Activated CD4-positive, alpha-beta memory T cell treated with anti-CD3 and anti-CD28 coated beads, Interleukin-2, amount 10 ng/mL, durations not matched to agents 7 days and 5 days (primary cell): ENCODE measurements around the gene XRCC3. TPM values are rescaled to one million over a fixed set of nuclear protein-coding genes. Genes with fewer than 3 reads are reported as not detected.
"Not testable (repeated sequence)": the region's sequence is repeated elsewhere in the genome, so short reads cannot be mapped to it uniquely, and the experiment has no call there.

Experiments used
- CTCF ChIA-PET: fragments of 350-600 bp; sonication (Branson Sonifier 250); formaldehyde crosslinking; loops from one replicate; lab custom pipeline; 2021; ENCODE audit warnings: antibody characterized with exemption, inconsistent platforms; lab: Charles Lee
- POLR2A ChIA-PET: fragments of 350-600 bp; sonication (Branson Sonifier 250); formaldehyde crosslinking; loops from one replicate; lab custom pipeline; 2021; ENCODE audit warnings: antibody characterized with exemption; lab: Charles Lee
- DNase-seq: peaks from one replicate; pipeline ENCODE4 v3.0.0-alpha.2; 2020
- H3K27ac Mint-ChIP-seq: one replicate; pipeline ENCODE4 v1.8.0; 2021; ENCODE audit warnings: mild to moderate bottlenecking, mixed read lengths
- H3K27me3 Mint-ChIP-seq: one replicate; pipeline ENCODE4 v1.8.0; 2021; ENCODE audit warnings: mixed read lengths
- H3K36me3 Mint-ChIP-seq: one replicate; pipeline ENCODE4 v1.8.0; 2021; ENCODE audit warnings: low read depth, mixed read lengths
- H3K4me1 Mint-ChIP-seq: one replicate; pipeline ENCODE4 v1.8.0; 2021; ENCODE audit warnings: mixed read lengths
- H3K4me3 Mint-ChIP-seq: one replicate; pipeline ENCODE4 v1.8.0; 2021; ENCODE audit warnings: mild to moderate bottlenecking, mixed read lengths
- H3K9me3 Mint-ChIP-seq: one replicate; pipeline ENCODE4 v1.8.0; 2021; ENCODE audit warnings: mixed read lengths
- total RNA-seq, 2 experiments: library from RNA; stranded (reverse); gene quantifications; one replicate each; pipeline ENCODE4 v1.2.3, GENCODE V29; 2021

The XRCC3 gene
- total RNA-seq, 2 experiments from 2014 or later: 35.9 to 39.6 TPM

DNA sequence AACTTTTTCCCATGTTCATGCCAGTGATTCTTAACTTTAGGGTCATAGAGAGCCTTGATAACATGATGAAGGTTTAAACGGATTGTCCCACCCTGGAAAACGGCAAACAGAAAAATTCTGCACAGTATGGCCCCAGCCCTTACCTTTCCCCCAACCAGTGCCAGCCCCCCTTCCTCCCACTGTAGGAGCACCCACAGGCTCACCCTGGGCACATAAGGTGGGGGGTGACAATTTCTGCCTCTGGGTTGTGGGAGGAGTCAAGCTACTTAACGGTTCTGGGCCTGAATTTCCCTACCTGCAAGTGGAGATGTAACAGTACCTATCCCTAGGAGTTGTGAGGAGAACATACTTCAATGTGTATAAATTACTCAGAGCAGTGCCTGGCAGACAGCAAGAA lies 18.0 kb downstream of the XRCC3 start:
- Mint-ChIP-seq H3K27me3 (no peaks in the 10 kb centered on the region), H3K9me3 (no peaks in the 10 kb centered on the region), H3K36me3 (peaks cover 30% of the 10 kb centered on the region), H3K27ac (peak overlapping the region; percentile 26), H3K4me1 (peaks cover 6% of the 10 kb centered on the region), H3K4me3 (no peak overlapping the region)
- CTCF ChIA-PET: no interaction called here
- no peak for DNase-seq
- POLR2A ChIA-PET: no interaction called here

DNA sequence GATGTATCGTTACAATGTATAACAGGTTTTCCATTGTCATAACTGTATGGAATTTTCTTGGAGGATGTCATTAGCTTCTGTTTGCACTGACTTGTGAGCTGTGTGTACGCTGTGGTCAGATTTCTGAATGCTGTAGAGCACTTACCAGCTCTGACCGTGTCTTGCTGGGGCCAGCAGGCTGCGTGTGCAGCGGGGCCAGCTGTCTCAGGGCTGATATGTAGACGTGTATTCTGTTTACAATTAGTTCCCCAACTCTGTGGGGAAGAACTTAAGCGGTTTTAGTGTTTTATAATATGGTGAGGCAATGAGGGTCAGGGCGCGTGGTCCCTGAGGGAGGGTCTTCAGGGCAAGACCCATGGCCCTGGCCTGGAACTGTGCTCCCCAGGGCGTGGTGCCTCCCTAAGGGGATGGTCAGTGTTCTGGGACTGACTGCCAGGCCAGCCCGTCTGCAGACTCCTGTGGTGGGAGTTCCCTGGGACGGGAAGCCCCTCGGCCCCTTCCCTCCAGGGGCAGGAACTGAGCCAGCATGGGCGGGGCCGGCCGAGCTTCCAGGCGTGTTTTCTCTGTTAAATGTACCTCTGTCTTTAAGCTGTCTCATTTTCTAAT lies 18.7 kb downstream of the XRCC3 start:
- H3K27ac Mint-ChIP-seq: no peak overlapping the region
- H3K36me3 Mint-ChIP-seq: peaks cover 25% of the 10 kb centered on the region
- no peak overlapping the region for H3K4me3 Mint-ChIP-seq
- H3K9me3 Mint-ChIP-seq: no peaks in the 10 kb centered on the region
- ChIA-PET POLR2A (no interaction called here), CTCF (interaction anchor here (0.6 kb wide), 1 partner anchor 19 kb away, joined by 4 read pairs; no protein-coding TSS in a partner anchor)
- peaks cover 6% of the 10 kb centered on the region for H3K4me1 Mint-ChIP-seq
- H3K27me3 Mint-ChIP-seq: no peaks in the 10 kb centered on the region
- DNase-seq: no peak

DNA sequence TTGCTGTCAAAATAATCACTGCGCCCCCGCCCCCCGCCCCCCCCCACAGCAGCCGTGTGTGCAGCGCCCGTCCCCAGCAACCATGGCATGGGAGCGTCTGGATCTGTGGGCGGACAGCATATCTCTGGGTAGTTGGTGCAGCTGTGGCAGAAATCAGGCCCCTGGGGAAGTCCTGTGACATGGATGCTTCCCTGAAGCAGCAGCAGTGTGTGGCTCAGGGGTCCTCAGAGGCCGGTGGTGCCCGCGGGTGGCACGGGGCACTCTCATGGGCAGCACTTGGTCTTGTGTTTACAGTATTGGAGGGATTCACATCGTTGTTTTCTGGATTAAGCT lies 19.2 kb downstream of the XRCC3 start:
- ChIA-PET POLR2A (no interaction called here), CTCF (interaction anchor here (0.6 kb wide), 1 partner anchor 18 kb away, joined by 4 read pairs; no protein-coding TSS in a partner anchor)
- DNase-seq: no peak
- Mint-ChIP-seq H3K27ac (no peak overlapping the region), H3K4me1 (peaks cover 6% of the 10 kb centered on the region), H3K9me3 (no peaks in the 10 kb centered on the region), H3K36me3 (peaks cover 25% of the 10 kb centered on the region), H3K4me3 (no peak overlapping the region), H3K27me3 (no peaks in the 10 kb centered on the region)

GRCh38 chr14:103695296-103696069 lies 19.8 kb downstream of the XRCC3 start:
- no peak for DNase-seq
- H3K9me3 Mint-ChIP-seq: no peaks in the 10 kb centered on the region
- peaks cover 6% of the 10 kb centered on the region for H3K4me1 Mint-ChIP-seq
- no peaks in the 10 kb centered on the region for H3K27me3 Mint-ChIP-seq
- H3K36me3 Mint-ChIP-seq: peaks cover 25% of the 10 kb centered on the region
- no peak overlapping the region for H3K27ac Mint-ChIP-seq
- CTCF ChIA-PET: interaction anchor here (0.6 kb wide), 1 partner anchor 18 kb away, joined by 4 read pairs; no protein-coding TSS in a partner anchor
- no peak overlapping the region for H3K4me3 Mint-ChIP-seq
- POLR2A ChIA-PET: interaction anchor here (0.6 to 1.4 kb wide), 2 partner anchors 17 to 80 kb away, joined by 3 to 4 read pairs; no protein-coding TSS in a partner anchor

GRCh38 chr14:103694572-103695026 lies 20.7 kb downstream of the XRCC3 start:
- H3K4me3 Mint-ChIP-seq: no peak overlapping the region
- no peak overlapping the region for H3K27ac Mint-ChIP-seq
- H3K27me3 Mint-ChIP-seq: no peaks in the 10 kb centered on the region
- H3K9me3 Mint-ChIP-seq: no peaks in the 10 kb centered on the region
- CTCF ChIA-PET: interaction anchor here (0.6 to 0.7 kb wide), 2 partner anchors 23 to 113 kb away, joined by 4 to 5 read pairs; no protein-coding TSS in a partner anchor
- POLR2A ChIA-PET: interaction anchor here (0.6 to 1.4 kb wide), 2 partner anchors 17 to 80 kb away, joined by 3 to 4 read pairs; no protein-coding TSS in a partner anchor
- no peak for DNase-seq
- peaks cover 6% of the 10 kb centered on the region for H3K4me1 Mint-ChIP-seq
- H3K36me3 Mint-ChIP-seq: peaks cover 30% of the 10 kb centered on the region

- Mint-ChIP-seq H3K27me3 (no peaks in the 10 kb centered on the region), H3K36me3 (peaks cover 40% of the 10 kb centered on the region), H3K4me3 (no peak overlapping the region), H3K4me1 (peaks cover 6% of the 10 kb centered on the region), H3K9me3 (no peaks in the 10 kb centered on the region), H3K27ac (no peak overlapping the region)
- ChIA-PET CTCF (no interaction called here), POLR2A (no interaction called here)
- DNase-seq: no peak
Observed at GRCh38 chr14:103693515-103693914, 21.7 kb downstream of the XRCC3 start.

- Mint-ChIP-seq H3K27me3 (no peaks in the 10 kb centered on the region), H3K27ac (no peak overlapping the region), H3K4me1 (peaks cover 6% of the 10 kb centered on the region), H3K36me3 (peaks cover 44% of the 10 kb centered on the region), H3K9me3 (no peaks in the 10 kb centered on the region), H3K4me3 (no peak overlapping the region)
- CTCF ChIA-PET: no interaction called here
- DNase-seq: no peak
- POLR2A ChIA-PET: no interaction called here
Observed at GRCh38 chr14:103692871-103693270, 22.4 kb downstream of the XRCC3 start.

DNA sequence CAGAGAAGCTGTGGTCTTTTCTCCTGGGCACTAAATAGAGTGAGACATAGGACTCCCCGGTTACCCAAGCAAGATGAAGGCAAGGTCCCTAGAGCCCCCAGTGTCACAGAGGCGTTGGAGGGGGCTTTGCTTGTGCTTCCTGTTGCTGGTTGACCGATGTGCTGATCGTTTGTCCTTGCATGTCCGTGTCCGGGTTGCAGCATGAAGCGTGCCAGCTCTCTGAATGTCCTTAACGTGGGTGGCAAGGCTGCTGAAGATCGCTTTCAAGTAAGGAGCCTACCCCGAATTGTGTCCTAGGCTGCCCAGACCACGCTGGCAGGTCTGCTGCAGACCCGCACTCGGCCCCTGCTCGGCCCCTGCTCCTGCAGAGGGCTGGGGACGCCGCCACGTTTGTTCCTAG lies 23.1 kb downstream of the XRCC3 start:
- ChIA-PET CTCF (no interaction called here), POLR2A (no interaction called here)
- Mint-ChIP-seq H3K4me1 (peaks cover 4% of the 10 kb centered on the region), H3K27ac (no peak overlapping the region), H3K36me3 (peaks cover 42% of the 10 kb centered on the region), H3K4me3 (no peak overlapping the region), H3K9me3 (no peaks in the 10 kb centered on the region), H3K27me3 (no peaks in the 10 kb centered on the region)
- DNase-seq: no peak

DNA sequence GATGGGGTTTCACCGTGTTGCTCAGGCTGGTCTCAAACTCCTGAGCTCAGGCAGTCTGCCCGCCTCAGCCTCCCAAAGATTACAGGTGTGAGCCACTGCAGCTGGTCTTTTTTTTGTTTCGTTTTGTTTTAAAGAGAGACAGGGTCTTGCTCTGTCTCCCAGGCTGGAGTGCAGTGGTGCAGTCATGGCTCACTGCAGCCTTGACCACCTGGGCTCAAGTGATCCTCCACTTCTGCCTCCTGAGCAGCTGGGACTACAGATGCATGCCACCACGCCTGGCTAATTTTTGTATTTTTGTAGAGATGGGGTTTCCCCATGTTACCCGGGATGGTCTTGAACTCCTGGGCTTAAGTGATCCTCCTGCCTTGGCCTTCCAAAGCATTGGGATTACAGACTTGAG lies 23.6 kb downstream of the XRCC3 start:
- H3K9me3 Mint-ChIP-seq, H3K27me3 Mint-ChIP-seq, H3K4me1 Mint-ChIP-seq, DNase-seq, H3K4me3 Mint-ChIP-seq, POLR2A ChIA-PET, H3K27ac Mint-ChIP-seq: not testable (repeated sequence)
- H3K36me3 Mint-ChIP-seq: peaks cover 47% of the 10 kb centered on the region
- CTCF ChIA-PET: interaction anchor here (0.8 kb wide), 1 partner anchor 42 kb away, joined by 3 read pairs; no protein-coding TSS in a partner anchor

- DNase-seq: no peak
- ChIA-PET POLR2A (no interaction called here), CTCF (no interaction called here)
- peaks cover 50% of the 10 kb centered on the region for H3K36me3 Mint-ChIP-seq
- H3K27ac Mint-ChIP-seq: peak overlapping the region; percentile 31
- no peak overlapping the region for H3K4me3 Mint-ChIP-seq
- no peaks in the 10 kb centered on the region for H3K4me1 Mint-ChIP-seq
- H3K27me3 Mint-ChIP-seq: no peaks in the 10 kb centered on the region
- no peaks in the 10 kb centered on the region for H3K9me3 Mint-ChIP-seq
Observed at GRCh38 chr14:103690332-103690731, 24.9 kb downstream of the XRCC3 start.

GRCh38 chr14:103688906-103689902 lies 26.0 kb downstream of the XRCC3 start:
- no peaks in the 10 kb centered on the region for H3K4me1 Mint-ChIP-seq
- H3K9me3 Mint-ChIP-seq: no peaks in the 10 kb centered on the region
- no peak for DNase-seq
- POLR2A ChIA-PET: no interaction called here
- peaks cover 54% of the 10 kb centered on the region for H3K36me3 Mint-ChIP-seq
- CTCF ChIA-PET: interaction anchor here (1.5 kb wide), 1 partner anchor 120 kb away, joined by 3 read pairs; no protein-coding TSS in a partner anchor
- no peaks in the 10 kb centered on the region for H3K27me3 Mint-ChIP-seq
- no peak overlapping the region for H3K27ac Mint-ChIP-seq
- no peak overlapping the region for H3K4me3 Mint-ChIP-seq

DNA sequence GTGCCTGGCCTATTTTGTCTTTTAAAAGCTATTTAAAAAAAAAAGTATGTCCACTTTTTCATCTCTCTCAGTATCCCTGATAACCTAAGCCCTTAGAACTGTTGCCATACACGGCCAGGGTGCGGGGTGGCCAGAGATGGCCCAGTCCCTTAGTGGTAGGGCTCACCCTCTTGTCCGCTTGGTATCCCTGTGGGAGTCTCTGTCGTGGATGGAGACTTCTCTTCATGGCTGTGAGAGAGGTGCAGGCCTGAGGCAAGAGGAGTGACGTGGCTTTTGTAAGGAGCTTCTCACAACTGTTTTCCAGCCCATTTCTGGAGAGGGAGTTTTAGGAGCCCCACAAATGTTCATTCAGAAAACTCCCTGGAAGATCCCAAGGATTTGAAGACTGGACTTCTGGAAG lies 26.8 kb downstream of the XRCC3 start:
- no peak for DNase-seq
- ChIA-PET POLR2A (no interaction called here), CTCF (interaction anchor here (1.5 kb wide), 1 partner anchor 120 kb away, joined by 3 read pairs; no protein-coding TSS in a partner anchor)
- Mint-ChIP-seq H3K4me1 (no peaks in the 10 kb centered on the region), H3K4me3 (no peak overlapping the region), H3K27me3 (no peaks in the 10 kb centered on the region), H3K36me3 (peaks cover 52% of the 10 kb centered on the region), H3K9me3 (no peaks in the 10 kb centered on the region), H3K27ac (no peak overlapping the region)
